ENCODE results near the gene ODF2. TPM values are rescaled to one million over a fixed set of nuclear protein-coding genes. Genes with fewer than 3 reads are reported as not detected.
A peak's percentile ranks its signal among the peaks of the same experiment; 100 is the strongest.

ODF2 gene
- total and polyA plus RNA-seq, 2 of the 13 experiments (the other 11 are each of a cell fraction or from before 2014, with no cell fraction given) = 9.8 to 31.3 TPM

DNA sequence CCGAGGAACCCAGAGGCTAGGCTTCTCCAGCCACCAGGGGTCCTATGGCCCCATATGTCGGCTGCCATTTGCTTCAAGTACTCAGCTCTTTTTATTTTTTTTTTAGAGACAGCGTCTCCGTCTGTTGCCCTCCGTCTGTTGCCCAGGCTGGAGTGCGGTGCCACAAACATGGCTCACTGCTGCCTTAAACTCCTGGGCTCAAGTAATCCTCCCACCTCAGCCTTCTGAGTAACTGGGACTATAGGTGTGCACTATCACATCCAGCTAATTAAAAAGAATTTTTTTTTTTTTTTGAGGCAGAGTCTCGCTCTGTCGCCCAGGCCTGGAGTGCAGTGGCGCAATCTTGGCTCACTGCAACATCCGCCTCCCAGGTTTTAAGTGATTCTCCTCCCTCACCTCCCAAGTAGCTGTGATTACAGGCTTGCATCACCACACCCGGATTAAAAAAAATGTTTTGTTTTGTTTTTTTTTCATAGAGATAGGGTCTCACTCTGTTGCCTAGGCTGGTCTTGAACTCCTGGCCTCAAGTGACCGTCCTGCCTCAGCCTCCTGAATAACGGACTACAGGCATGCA, 26.2 kb upstream of the ODF2 start:
- 92% methylated on average over 13 of the region's 13 CpGs for WGBS (ENCODE audit: low lambda C conversion rate)
- no peaks in the 10 kb centered on the region for H3K36me3 ChIP-seq (replicated peaks in 1 of 2; ENCODE audit: control insufficient read depth in 1 of 2, insufficient read depth in 2 of 2, low read length in 2 of 2)
- CTCF ChIA-PET (ENCODE audit: low intra/inter-chr PET ratio, low total read pairs) = no interaction called here
- H4K20me1 ChIP-seq (ENCODE audit: insufficient read depth, low read length) = no peaks in the 10 kb centered on the region
- intact Hi-C loops (cut with micrococcal nuclease; ENCODE audit: unreplicated experiment) = no loop called here
- no peaks in the 10 kb centered on the region for H3K9me3 ChIP-seq (ENCODE audit: low read length)
- H3K4me1 ChIP-seq (ENCODE audit: insufficient read depth, low read length) = no peaks in the 10 kb centered on the region
- H3K4me3 ChIP-seq (replicated peaks in 1 of 3; ENCODE audit: insufficient read depth in 1 of 3, low read depth in 2 of 3, low read length in 3 of 3) = no peak overlapping the region
- no peak for DNase-seq (ENCODE audit: low spot score)
- H2AFZ ChIP-seq (ENCODE audit: low read length) = no peak overlapping the region
- FAIRE-seq = no peak
- POLR2A ChIA-PET = interaction anchor here (0.8 kb wide), 1 partner anchor 9 kb away, joined by 3 read pairs; the partner anchor contains the start of gene CERCAM
- in situ Hi-C loops (cut with HindIII; ENCODE audit: extremely low pct_ligation_motif_present, low pct_unique_long_range_greater_than_20kb) = no loop called here
- H3K9ac ChIP-seq (ENCODE audit: insufficient read depth, low read depth, low read length) = no peak overlapping the region
- H3K27me3 ChIP-seq (ENCODE audit: control insufficient read depth in 1 of 2, insufficient read depth in 2 of 2, low read length in 2 of 2) = no peaks in the 10 kb centered on the region
- no peak overlapping the region for H3K27ac ChIP-seq (ENCODE audit: extremely low read length, insufficient read depth, low read length)
- no peak overlapping the region for H3K4me2 ChIP-seq (ENCODE audit: low read depth, low read length)
- BruUV-seq (replicated peaks) = no TSS peak
- no peaks in the 10 kb centered on the region for H3K79me2 ChIP-seq (ENCODE audit: insufficient read depth, low read length)
- ATAC-seq = peak; percentile 22; the same call in 1 of the 3 replicates
- TF ChIP-seq, protein P1, sequence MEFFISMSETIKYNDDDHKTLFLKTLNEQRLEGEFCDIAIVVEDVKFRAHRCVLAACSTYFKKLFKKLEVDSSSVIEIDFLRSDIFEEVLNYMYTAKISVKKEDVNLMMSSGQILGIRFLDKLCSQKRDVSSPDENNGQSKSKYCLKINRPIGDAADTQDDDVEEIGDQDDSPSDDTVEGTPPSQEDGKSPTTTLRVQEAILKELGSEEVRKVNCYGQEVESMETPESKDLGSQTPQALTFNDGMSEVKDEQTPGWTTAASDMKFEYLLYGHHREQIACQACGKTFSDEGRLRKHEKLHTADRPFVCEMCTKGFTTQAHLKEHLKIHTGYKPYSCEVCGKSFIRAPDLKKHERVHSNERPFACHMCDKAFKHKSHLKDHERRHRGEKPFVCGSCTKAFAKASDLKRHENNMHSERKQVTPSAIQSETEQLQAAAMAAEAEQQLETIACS (CRISPR knock-in tag; IDR thresholded peaks at IDR 0.05) = no peak
- TF ChIP-seq MAZ (IDR thresholded peaks at IDR 0.05; ENCODE audit: borderline replicate concordance, low read depth, low read length) = no peak
- no peak for TF ChIP-seq MAZ (CRISPR knock-in tag; IDR thresholded peaks at IDR 0.05; ENCODE audit: low read depth)
- TF ChIP-seq, protein P2, sequence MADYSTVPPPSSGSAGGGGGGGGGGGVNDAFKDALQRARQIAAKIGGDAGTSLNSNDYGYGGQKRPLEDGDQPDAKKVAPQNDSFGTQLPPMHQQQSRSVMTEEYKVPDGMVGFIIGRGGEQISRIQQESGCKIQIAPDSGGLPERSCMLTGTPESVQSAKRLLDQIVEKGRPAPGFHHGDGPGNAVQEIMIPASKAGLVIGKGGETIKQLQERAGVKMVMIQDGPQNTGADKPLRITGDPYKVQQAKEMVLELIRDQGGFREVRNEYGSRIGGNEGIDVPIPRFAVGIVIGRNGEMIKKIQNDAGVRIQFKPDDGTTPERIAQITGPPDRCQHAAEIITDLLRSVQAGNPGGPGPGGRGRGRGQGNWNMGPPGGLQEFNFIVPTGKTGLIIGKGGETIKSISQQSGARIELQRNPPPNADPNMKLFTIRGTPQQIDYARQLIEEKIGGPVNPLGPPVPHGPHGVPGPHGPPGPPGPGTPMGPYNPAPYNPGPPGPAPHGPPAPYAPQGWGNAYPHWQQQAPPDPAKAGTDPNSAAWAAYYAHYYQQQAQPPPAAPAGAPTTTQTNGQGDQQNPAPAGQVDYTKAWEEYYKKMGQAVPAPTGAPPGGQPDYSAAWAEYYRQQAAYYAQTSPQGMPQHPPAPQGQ (CRISPR knock-in tag; IDR thresholded peaks at IDR 0.05; ENCODE audit: borderline replicate concordance) = no peak
- TF ChIP-seq, protein P3, sequence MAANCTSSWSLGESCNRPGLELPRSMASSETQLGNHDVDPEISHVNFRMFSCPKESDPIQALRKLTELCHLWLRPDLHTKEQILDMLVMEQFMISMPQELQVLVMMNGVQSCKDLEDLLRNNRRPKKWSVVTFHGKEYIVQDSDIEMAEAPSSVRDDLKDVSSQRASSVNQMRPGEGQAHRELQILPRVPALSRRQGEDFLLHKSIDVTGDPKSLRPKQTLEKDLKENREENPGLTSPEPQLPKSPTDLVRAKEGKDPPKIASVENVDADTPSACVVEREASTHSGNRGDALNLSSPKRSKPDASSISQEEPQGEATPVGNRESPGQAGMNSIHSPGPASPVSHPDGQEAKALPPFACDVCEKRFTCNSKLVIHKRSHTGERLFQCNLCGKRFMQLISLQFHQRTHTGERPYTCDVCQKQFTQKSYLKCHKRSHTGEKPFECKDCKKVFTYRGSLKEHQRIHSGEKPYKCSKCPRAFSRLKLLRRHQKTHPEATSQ (CRISPR knock-in tag; IDR thresholded peaks at IDR 0.05; ENCODE audit: borderline replicate concordance) = no peak
- TF ChIP-seq, protein P4, sequence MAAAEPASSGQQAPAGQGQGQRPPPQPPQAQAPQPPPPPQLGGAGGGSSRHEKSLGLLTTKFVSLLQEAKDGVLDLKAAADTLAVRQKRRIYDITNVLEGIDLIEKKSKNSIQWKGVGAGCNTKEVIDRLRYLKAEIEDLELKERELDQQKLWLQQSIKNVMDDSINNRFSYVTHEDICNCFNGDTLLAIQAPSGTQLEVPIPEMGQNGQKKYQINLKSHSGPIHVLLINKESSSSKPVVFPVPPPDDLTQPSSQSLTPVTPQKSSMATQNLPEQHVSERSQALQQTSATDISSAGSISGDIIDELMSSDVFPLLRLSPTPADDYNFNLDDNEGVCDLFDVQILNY (CRISPR knock-in tag; conservative IDR thresholded peaks at IDR 0.05) = no peak
- no peak for TF ChIP-seq RBAK (CRISPR knock-in tag; IDR thresholded peaks at IDR 0.05)
- no peak for TF ChIP-seq ZNF550 (CRISPR knock-in tag; IDR thresholded peaks at IDR 0.05; ENCODE audit: borderline replicate concordance)
- no peak for TF ChIP-seq JUN (CRISPR knock-in tag; IDR thresholded peaks at IDR 0.05)
- TF ChIP-seq, protein P5, sequence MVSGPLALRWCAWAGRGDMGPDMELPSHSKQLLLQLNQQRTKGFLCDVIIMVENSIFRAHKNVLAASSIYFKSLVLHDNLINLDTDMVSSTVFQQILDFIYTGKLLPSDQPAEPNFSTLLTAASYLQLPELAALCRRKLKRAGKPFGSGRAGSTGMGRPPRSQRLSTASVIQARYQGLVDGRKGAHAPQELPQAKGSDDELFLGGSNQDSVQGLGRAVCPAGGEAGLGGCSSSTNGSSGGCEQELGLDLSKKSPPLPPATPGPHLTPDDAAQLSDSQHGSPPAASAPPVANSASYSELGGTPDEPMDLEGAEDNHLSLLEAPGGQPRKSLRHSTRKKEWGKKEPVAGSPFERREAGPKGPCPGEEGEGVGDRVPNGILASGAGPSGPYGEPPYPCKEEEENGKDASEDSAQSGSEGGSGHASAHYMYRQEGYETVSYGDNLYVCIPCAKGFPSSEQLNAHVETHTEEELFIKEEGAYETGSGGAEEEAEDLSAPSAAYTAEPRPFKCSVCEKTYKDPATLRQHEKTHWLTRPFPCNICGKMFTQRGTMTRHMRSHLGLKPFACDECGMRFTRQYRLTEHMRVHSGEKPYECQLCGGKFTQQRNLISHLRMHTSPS (CRISPR knock-in tag; IDR thresholded peaks at IDR 0.05; ENCODE audit: low read depth) = no peak
- TF ChIP-seq ZNF235 (CRISPR knock-in tag; IDR thresholded peaks at IDR 0.05; ENCODE audit: borderline replicate concordance) = no peak
- no peak for TF ChIP-seq RCOR2 (CRISPR knock-in tag; IDR thresholded peaks at IDR 0.05)
- TF ChIP-seq, protein P6, sequence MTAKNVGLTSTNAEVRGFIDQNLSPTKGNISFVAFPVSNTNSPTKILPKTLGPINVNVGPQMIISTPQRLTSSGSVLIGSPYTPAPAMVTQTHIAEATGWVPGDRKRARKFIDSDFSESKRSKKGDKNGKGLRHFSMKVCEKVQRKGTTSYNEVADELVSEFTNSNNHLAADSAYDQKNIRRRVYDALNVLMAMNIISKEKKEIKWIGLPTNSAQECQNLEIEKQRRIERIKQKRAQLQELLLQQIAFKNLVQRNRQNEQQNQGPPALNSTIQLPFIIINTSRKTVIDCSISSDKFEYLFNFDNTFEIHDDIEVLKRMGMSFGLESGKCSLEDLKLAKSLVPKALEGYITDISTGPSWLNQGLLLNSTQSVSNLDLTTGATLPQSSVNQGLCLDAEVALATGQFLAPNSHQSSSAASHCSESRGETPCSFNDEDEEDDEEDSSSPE (CRISPR knock-in tag; IDR thresholded peaks at IDR 0.05) = no peak
- TF ChIP-seq ZNF256 (CRISPR knock-in tag; conservative IDR thresholded peaks at IDR 0.05) = no peak
- TF ChIP-seq ZSCAN22 (CRISPR knock-in tag; IDR thresholded peaks at IDR 0.05) = no peak

All from HepG2 (cell line).